ENCODE measurements around the gene POLR2J.
"Not testable (repeated sequence)": the region's sequence is repeated elsewhere in the genome, so short reads cannot be mapped to it uniquely, and the experiment has no call there.

POLR2J gene

DNA sequence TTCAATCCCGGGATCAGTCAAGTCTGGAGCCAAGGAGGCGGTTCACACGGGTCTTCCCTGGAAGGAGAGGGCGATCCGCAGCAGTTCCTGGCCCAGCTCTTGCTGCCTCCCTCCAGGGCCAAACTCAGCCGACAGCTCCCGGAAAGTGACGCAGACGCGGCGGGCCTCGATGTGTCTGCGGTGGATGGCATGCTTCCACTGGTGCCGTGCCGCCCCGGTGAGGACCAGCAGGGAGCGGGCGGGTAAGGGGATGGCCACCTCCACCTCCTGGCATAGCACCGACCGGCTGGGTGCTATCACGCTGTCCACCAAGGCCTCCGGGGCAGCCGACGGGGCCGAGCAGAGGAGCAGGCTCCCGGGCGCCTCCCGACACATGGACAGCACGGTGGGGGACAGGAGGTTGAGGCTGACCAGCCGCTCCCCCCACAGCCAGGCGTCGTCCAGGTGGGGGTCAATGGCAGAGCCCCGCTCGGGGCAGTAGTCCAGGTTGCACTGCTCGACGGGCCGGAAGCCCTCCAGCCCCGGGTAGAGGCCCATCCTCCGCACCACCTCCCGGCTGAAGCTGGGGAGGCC lies 21.3 kb downstream of the POLR2J start:
- 95% methylated on average over 40 of the region's 40 CpGs for WGBS
- H3K9me3 ChIP-seq (ENCODE audit: insufficient read depth, low read depth, low read length): no peaks in the 10 kb centered on the region

GRCh38 chr7:102456327-102456726 lies 22.4 kb downstream of the POLR2J start:
- H3K9ac ChIP-seq (ENCODE audit: low read depth, low read length): no peak overlapping the region

More for the DNA sequence above, 21.3 kb downstream of the POLR2J start:
- Histone ChIP-seq H3K36me3 (ENCODE audit: insufficient read depth, low read length) (peaks cover 36% of the 10 kb centered on the region), H3K27ac (ENCODE audit: low read depth, low read length) (no peak overlapping the region), H3K27me3 (ENCODE audit: insufficient read depth, low read length) (no peaks in the 10 kb centered on the region), H3K4me3 (ENCODE audit: low read length) (no peak overlapping the region), H3K4me1 (ENCODE audit: insufficient read depth, low read length) (no peaks in the 10 kb centered on the region), H3K9ac (ENCODE audit: low read depth, low read length) (no peak overlapping the region)

DNA sequence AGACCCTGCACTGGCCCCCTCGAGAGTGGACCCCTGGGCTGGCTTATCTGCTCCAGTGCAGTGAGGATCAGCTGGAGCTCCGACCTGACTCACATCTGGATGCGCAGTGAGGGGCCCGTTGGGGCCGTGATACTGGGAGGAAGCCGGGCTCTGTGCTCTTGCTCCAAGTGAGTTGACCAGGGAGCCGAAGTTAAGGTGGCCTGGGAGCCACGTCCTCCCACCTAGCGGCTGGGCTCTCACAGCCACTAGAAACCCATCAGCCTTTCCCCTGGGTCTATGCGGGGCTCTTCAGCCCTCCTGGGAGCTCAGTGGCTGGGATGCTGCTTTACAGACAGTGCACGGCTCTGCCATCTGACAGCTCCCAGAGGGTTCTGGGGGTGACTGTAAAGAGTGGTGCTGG lies 23.1 kb downstream of the POLR2J start:
- Histone ChIP-seq H3K27ac (ENCODE audit: low read depth, low read length) (no peak overlapping the region), H3K4me1 (ENCODE audit: insufficient read depth, low read length) (peaks cover 8% of the 10 kb centered on the region; the same call in 1 of the 2 replicates), H3K9ac (ENCODE audit: low read depth, low read length) (no peak overlapping the region), H3K4me3 (ENCODE audit: low read length) (no peak overlapping the region), H3K27me3 (ENCODE audit: insufficient read depth, low read length) (no peaks in the 10 kb centered on the region), H3K36me3 (ENCODE audit: insufficient read depth, low read length) (peaks cover 36% of the 10 kb centered on the region), H3K9me3 (ENCODE audit: insufficient read depth, low read depth, low read length) (no peaks in the 10 kb centered on the region)
- 93% methylated on average over 11 of the region's 11 CpGs for WGBS

More at GRCh38 chr7:102456327-102456726, 22.4 kb downstream of the POLR2J start:
- H3K36me3 ChIP-seq (ENCODE audit: insufficient read depth, low read length): peaks cover 36% of the 10 kb centered on the region
- peaks cover 6% of the 10 kb centered on the region; the same call in 1 of the 2 replicates for H3K4me1 ChIP-seq (ENCODE audit: insufficient read depth, low read length)
- no peak overlapping the region for H3K4me3 ChIP-seq (ENCODE audit: low read length)
- H3K27ac ChIP-seq (ENCODE audit: low read depth, low read length): no peak overlapping the region
- 95% methylated on average over 10 of the region's 10 CpGs for WGBS
- no peaks in the 10 kb centered on the region for H3K27me3 ChIP-seq (ENCODE audit: insufficient read depth, low read length)
- no peaks in the 10 kb centered on the region for H3K9me3 ChIP-seq (ENCODE audit: insufficient read depth, low read depth, low read length)

GRCh38 chr7:102454932-102455331 lies 23.8 kb downstream of the POLR2J start:
- not testable (repeated sequence) for H3K27ac ChIP-seq (ENCODE audit: low read depth, low read length); H3K9ac ChIP-seq (ENCODE audit: low read depth, low read length)

GRCh38 chr7:102454468-102454867 lies 24.3 kb downstream of the POLR2J start:
- peaks cover 8% of the 10 kb centered on the region; the same call in 1 of the 2 replicates for H3K4me1 ChIP-seq (ENCODE audit: insufficient read depth, low read length)
- no peak overlapping the region for H3K27ac ChIP-seq (ENCODE audit: low read depth, low read length)
- H3K36me3 ChIP-seq (ENCODE audit: insufficient read depth, low read length): peaks cover 34% of the 10 kb centered on the region
- no peaks in the 10 kb centered on the region for H3K9me3 ChIP-seq (ENCODE audit: insufficient read depth, low read depth, low read length)
- 83% methylated on average over 12 of the region's 12 CpGs for WGBS
- H3K4me3 ChIP-seq (ENCODE audit: low read length): no peak overlapping the region
- no peaks in the 10 kb centered on the region for H3K27me3 ChIP-seq (ENCODE audit: insufficient read depth, low read length)
- no peak overlapping the region for H3K9ac ChIP-seq (ENCODE audit: low read depth, low read length)

More at GRCh38 chr7:102454932-102455331, 23.8 kb downstream of the POLR2J start:
- peaks cover 36% of the 10 kb centered on the region for H3K36me3 ChIP-seq (ENCODE audit: insufficient read depth, low read length)
- not testable (repeated sequence) for H3K4me3 ChIP-seq (ENCODE audit: low read length); H3K9me3 ChIP-seq (ENCODE audit: insufficient read depth, low read depth, low read length); H3K27me3 ChIP-seq (ENCODE audit: insufficient read depth, low read length); H3K4me1 ChIP-seq (ENCODE audit: insufficient read depth, low read length)
- WGBS: 94% methylated on average over 10 of the region's 10 CpGs

DNA sequence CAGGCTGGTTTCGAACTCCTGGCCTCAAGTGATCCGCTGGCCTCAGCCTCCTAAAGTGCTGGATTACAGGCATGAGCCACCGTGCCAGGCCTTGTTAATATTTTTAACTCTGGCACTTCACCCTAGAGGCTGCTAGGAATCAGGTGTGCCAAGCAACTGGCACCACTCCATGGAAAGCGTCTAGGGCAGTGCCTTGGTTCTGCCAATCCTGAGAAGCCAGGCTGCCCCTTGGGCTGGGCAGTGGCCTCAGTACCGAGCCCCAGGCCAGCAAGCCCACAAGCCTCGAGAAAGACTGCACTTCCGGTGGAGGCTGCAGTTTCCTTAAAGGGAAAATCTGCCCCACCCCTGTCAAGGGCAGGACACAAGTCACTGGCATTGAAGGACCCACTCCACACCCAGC lies 25.4 kb downstream of the POLR2J start:
- Histone ChIP-seq H3K4me3 (ENCODE audit: low read length) (no peak overlapping the region), H3K4me1 (ENCODE audit: insufficient read depth, low read length) (peaks cover 8% of the 10 kb centered on the region; the same call in 1 of the 2 replicates), H3K27me3 (ENCODE audit: insufficient read depth, low read length) (no peaks in the 10 kb centered on the region), H3K36me3 (ENCODE audit: insufficient read depth, low read length) (peaks cover 27% of the 10 kb centered on the region), H3K9ac (ENCODE audit: low read depth, low read length) (no peak overlapping the region), H3K9me3 (ENCODE audit: insufficient read depth, low read depth, low read length) (no peaks in the 10 kb centered on the region), H3K27ac (ENCODE audit: low read depth, low read length) (no peak overlapping the region)
- WGBS: 96% methylated on average over 7 of the region's 7 CpGs

DNA sequence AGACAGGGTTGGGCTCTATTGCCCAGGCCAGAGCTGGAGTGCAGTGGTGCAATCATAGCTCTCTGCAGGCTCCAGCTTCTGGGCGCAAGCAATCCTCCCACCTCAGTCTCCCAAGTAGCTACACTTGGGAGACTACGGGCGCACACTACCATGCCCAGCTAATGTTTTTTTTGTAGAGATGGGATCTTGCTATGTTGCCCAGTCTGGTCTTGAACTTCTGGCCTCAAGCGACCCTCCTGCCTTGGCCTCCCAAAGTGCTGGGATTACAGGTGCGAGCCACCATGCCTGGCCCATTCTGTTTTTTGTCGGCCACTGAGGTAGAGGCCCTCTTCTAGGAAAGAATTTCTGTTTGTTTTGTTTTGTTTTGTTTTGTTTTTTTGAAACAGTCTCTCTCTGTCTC lies 26.3 kb downstream of the POLR2J start:
- 98% methylated on average over 6 of the region's 6 CpGs for WGBS
- Histone ChIP-seq H3K27me3 (ENCODE audit: insufficient read depth, low read length) (no peaks in the 10 kb centered on the region), H3K4me3 (ENCODE audit: low read length) (no peak overlapping the region), H3K4me1 (ENCODE audit: insufficient read depth, low read length) (peaks cover 8% of the 10 kb centered on the region; the same call in 1 of the 2 replicates), H3K36me3 (ENCODE audit: insufficient read depth, low read length) (peaks cover 19% of the 10 kb centered on the region), H3K9ac (ENCODE audit: low read depth, low read length) (no peak overlapping the region), H3K9me3 (ENCODE audit: insufficient read depth, low read depth, low read length) (no peaks in the 10 kb centered on the region), H3K27ac (ENCODE audit: low read depth, low read length) (no peak overlapping the region)

DNA sequence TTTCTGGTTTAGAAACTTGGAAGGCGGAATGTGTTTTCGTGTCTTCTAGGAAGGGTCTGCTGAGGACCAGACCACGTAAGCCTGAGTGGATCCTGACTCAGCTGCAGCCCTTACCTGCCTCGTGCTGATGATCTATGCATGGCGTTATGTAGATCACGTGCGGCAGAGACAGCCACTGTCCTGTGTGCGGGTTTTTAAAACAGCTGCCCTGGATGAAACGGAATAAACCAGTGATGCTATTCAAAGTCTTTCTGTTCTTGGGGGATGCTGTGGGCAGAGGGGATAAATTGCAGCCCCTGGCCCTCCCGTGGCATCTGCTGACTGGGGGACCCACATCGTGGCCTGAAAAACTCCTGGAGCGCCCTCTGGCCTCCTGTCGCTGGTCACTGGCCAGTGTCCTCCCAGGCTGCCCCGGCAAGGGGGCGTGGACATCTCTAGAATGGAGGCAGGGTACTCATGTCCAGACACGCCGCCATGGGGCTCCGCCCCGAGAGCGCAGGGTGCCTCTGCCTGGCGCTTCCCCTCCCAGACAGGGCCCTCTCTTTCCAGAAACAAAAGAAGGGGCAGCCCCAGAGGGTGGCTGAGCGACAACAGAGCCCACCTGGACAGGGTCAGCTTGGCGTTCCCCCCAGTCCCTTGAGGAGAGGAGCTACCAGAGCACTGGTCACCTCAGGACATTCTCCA lies 27.2 kb downstream of the POLR2J start:
- 68% methylated on average over 23 of the region's 23 CpGs for WGBS
- Histone ChIP-seq H3K4me1 (ENCODE audit: insufficient read depth, low read length) (peaks cover 8% of the 10 kb centered on the region; the same call in 1 of the 2 replicates), H3K27me3 (ENCODE audit: insufficient read depth, low read length) (no peaks in the 10 kb centered on the region), H3K4me3 (ENCODE audit: low read length) (no peak overlapping the region), H3K9me3 (ENCODE audit: insufficient read depth, low read depth, low read length) (no peaks in the 10 kb centered on the region), H3K9ac (ENCODE audit: low read depth, low read length) (no peak overlapping the region), H3K27ac (ENCODE audit: low read depth, low read length) (no peak overlapping the region), H3K36me3 (ENCODE audit: insufficient read depth, low read length) (peaks cover 18% of the 10 kb centered on the region)

GRCh38 chr7:102450242-102450641 lies 28.5 kb downstream of the POLR2J start:
- H3K27me3 ChIP-seq (ENCODE audit: insufficient read depth, low read length): no peaks in the 10 kb centered on the region
- H3K27ac ChIP-seq (ENCODE audit: low read depth, low read length): no peak overlapping the region
- no peaks in the 10 kb centered on the region for H3K9me3 ChIP-seq (ENCODE audit: insufficient read depth, low read depth, low read length)
- no peak overlapping the region for H3K9ac ChIP-seq (ENCODE audit: low read depth, low read length)
- peaks cover 13% of the 10 kb centered on the region for H3K36me3 ChIP-seq (ENCODE audit: insufficient read depth, low read length)
- 91% methylated on average over 6 of the region's 6 CpGs for WGBS
- peaks cover 8% of the 10 kb centered on the region; the same call in 1 of the 2 replicates for H3K4me1 ChIP-seq (ENCODE audit: insufficient read depth, low read length)
- H3K4me3 ChIP-seq (ENCODE audit: low read length): no peak overlapping the region

GRCh38 chr7:102449136-102449535 lies 29.6 kb downstream of the POLR2J start:
- H3K27ac ChIP-seq (ENCODE audit: low read depth, low read length): no peak overlapping the region
- H3K36me3 ChIP-seq (ENCODE audit: insufficient read depth, low read length): peaks cover 18% of the 10 kb centered on the region
- H3K4me1 ChIP-seq (ENCODE audit: insufficient read depth, low read length): peaks cover 8% of the 10 kb centered on the region; the same call in 1 of the 2 replicates
- H3K4me3 ChIP-seq (ENCODE audit: low read length): no peak overlapping the region
- WGBS: 95% methylated on average over 15 of the region's 15 CpGs
- no peaks in the 10 kb centered on the region for H3K27me3 ChIP-seq (ENCODE audit: insufficient read depth, low read length)
- H3K9ac ChIP-seq (ENCODE audit: low read depth, low read length): no peak overlapping the region
- no peaks in the 10 kb centered on the region for H3K9me3 ChIP-seq (ENCODE audit: insufficient read depth, low read depth, low read length)

- Histone ChIP-seq H3K36me3 (ENCODE audit: insufficient read depth, low read length) (peaks cover 18% of the 10 kb centered on the region), H3K4me1 (ENCODE audit: insufficient read depth, low read length) (peaks cover 8% of the 10 kb centered on the region; the same call in 1 of the 2 replicates), H3K27ac (ENCODE audit: low read depth, low read length) (no peak overlapping the region), H3K9ac (ENCODE audit: low read depth, low read length) (no peak overlapping the region), H3K27me3 (ENCODE audit: insufficient read depth, low read length) (no peaks in the 10 kb centered on the region), H3K9me3 (ENCODE audit: insufficient read depth, low read depth, low read length) (no peaks in the 10 kb centered on the region), H3K4me3 (ENCODE audit: low read length) (no peak overlapping the region)
- WGBS: 94% methylated on average over 14 of the region's 14 CpGs
Measured at GRCh38 chr7:102447311-102447710, 31.4 kb downstream of the POLR2J start.
